ENCODE results near the gene ATF4. TPM values are rescaled to one million over a fixed set of nuclear protein-coding genes. Genes with fewer than 3 reads are reported as not detected.

The ATF4 gene
- polyA plus RNA-seq, 1 donor from 2014 or later = 394 TPM

DNA sequence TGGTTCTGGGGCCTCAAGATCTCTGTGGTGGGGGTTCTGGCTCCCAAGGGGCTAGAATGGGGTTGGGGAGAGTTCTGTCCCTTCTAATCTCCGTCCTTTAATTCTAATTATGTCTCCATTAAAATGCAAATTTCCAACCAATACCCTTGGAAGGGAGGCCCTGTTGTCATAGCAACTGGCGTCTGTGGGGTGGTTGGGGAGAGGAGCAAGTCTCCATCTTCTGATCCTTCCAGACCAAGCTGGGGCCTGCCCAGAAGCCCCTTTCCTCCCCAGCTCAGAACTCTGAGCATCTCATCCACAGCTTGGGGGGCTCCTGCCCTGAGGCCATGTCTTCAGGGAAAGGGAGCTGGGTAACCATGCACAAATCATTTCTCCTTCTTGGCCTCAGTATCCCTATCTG, 17.6 kb downstream of the ATF4 start:
- Histone ChIP-seq H3F3A (ENCODE audit: insufficient read depth, low read length, poor library complexity, severe bottlenecking) (no peaks in the 10 kb centered on the region), H3K9ac (ENCODE audit: low read length) (no peak overlapping the region), H3K27ac (ENCODE audit: low read length) (no peak overlapping the region), H2AFZ (ENCODE audit: low read depth, low read length) (no peak overlapping the region), H3K27me3 (ENCODE audit: insufficient read depth, low read depth, low read length) (no peaks in the 10 kb centered on the region), H3K9me2 (ENCODE audit: insufficient read depth, low read length) (no peaks in the 10 kb centered on the region), H3K4me2 (ENCODE audit: low read length) (no peak overlapping the region), H3K79me2 (replicated peaks; ENCODE audit: insufficient read depth, low read length) (no peaks in the 10 kb centered on the region), H3K36me3 (ENCODE audit: insufficient read depth, low read length) (no peaks in the 10 kb centered on the region), H4K20me1 (ENCODE audit: insufficient read depth) (no peaks in the 10 kb centered on the region), H3K4me3 (ENCODE audit: low read length) (no peak overlapping the region), H3K9me3 (ENCODE audit: low read length) (no peaks in the 10 kb centered on the region)
- TF ChIP-seq POLR2AphosphoS5 (IDR thresholded peaks at IDR 0.05) = no peak
- no peak for TF ChIP-seq CTCF (IDR thresholded peaks at IDR 0.05; ENCODE audit: poor library complexity, severe bottlenecking)
- no peak for TF ChIP-seq RAD21 (conservative IDR thresholded peaks at IDR 0.05)
- TF ChIP-seq EP300 (conservative IDR thresholded peaks at IDR 0.05; ENCODE audit: poor library complexity, severe bottlenecking) = no peak
- no peak for TF ChIP-seq EZH2 (IDR thresholded peaks at IDR 0.05; ENCODE audit: borderline replicate concordance, insufficient read depth, low read length, poor library complexity, severe bottlenecking)
- no peak for TF ChIP-seq TAF1 (IDR thresholded peaks at IDR 0.05; ENCODE audit: low read depth)
- no peak for TF ChIP-seq MXI1 (conservative IDR thresholded peaks at IDR 0.05; ENCODE audit: poor library complexity, severe bottlenecking)
- TF ChIP-seq, protein P1, sequence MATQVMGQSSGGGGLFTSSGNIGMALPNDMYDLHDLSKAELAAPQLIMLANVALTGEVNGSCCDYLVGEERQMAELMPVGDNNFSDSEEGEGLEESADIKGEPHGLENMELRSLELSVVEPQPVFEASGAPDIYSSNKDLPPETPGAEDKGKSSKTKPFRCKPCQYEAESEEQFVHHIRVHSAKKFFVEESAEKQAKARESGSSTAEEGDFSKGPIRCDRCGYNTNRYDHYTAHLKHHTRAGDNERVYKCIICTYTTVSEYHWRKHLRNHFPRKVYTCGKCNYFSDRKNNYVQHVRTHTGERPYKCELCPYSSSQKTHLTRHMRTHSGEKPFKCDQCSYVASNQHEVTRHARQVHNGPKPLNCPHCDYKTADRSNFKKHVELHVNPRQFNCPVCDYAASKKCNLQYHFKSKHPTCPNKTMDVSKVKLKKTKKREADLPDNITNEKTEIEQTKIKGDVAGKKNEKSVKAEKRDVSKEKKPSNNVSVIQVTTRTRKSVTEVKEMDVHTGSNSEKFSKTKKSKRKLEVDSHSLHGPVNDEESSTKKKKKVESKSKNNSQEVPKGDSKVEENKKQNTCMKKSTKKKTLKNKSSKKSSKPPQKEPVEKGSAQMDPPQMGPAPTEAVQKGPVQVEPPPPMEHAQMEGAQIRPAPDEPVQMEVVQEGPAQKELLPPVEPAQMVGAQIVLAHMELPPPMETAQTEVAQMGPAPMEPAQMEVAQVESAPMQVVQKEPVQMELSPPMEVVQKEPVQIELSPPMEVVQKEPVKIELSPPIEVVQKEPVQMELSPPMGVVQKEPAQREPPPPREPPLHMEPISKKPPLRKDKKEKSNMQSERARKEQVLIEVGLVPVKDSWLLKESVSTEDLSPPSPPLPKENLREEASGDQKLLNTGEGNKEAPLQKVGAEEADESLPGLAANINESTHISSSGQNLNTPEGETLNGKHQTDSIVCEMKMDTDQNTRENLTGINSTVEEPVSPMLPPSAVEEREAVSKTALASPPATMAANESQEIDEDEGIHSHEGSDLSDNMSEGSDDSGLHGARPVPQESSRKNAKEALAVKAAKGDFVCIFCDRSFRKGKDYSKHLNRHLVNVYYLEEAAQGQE (IDR thresholded peaks at IDR 0.05; ENCODE audit: borderline replicate concordance) = no peak
- TF ChIP-seq SMC3 (conservative IDR thresholded peaks at IDR 0.05; ENCODE audit: poor library complexity) = no peak

DNA sequence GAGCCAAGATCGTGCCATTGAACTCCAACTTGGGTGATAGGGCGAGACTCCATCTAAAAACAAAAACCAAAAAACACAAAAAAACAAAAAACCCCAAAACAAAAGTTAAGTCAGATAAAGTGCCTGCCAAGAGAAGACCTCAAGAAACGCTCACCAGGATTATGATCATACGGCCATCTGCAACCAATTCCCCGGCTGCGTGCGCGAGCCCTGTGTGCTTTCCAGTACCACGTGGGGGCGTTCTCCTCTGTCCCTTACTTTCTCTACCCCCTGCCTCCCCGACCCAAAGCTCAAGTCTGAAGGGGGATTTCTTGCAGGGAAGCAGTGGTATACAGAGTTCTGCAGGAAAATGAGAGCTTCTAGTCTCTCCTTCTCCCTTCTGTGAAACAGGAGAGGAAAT, 22.7 kb downstream of the ATF4 start:
- Histone ChIP-seq H3K27me3 (ENCODE audit: insufficient read depth, low read depth, low read length) (peaks cover 35% of the 10 kb centered on the region), H3K9me2 (ENCODE audit: insufficient read depth, low read length) (no peaks in the 10 kb centered on the region), H3K79me2 (replicated peaks; ENCODE audit: insufficient read depth, low read length) (no peaks in the 10 kb centered on the region), H3K36me3 (ENCODE audit: insufficient read depth, low read length) (no peaks in the 10 kb centered on the region), H3K9me3 (ENCODE audit: low read length) (no peaks in the 10 kb centered on the region), H3K4me2 (ENCODE audit: low read length) (no peak overlapping the region), H2AFZ (ENCODE audit: low read depth, low read length) (no peak overlapping the region), H3K27ac (ENCODE audit: low read length) (no peak overlapping the region), H3K9ac (ENCODE audit: low read length) (no peak overlapping the region), H3F3A (ENCODE audit: insufficient read depth, low read length, poor library complexity, severe bottlenecking) (no peaks in the 10 kb centered on the region), H3K4me3 (ENCODE audit: low read length) (no peak overlapping the region), H4K20me1 (ENCODE audit: insufficient read depth) (no peaks in the 10 kb centered on the region)
- TF ChIP-seq CTCF (IDR thresholded peaks at IDR 0.05; ENCODE audit: poor library complexity, severe bottlenecking) (peak; percentile 42), EZH2 (IDR thresholded peaks at IDR 0.05; ENCODE audit: borderline replicate concordance, insufficient read depth, low read length, poor library complexity, severe bottlenecking) (no peak), RAD21 (conservative IDR thresholded peaks at IDR 0.05) (peak; percentile 44), SMC3 (conservative IDR thresholded peaks at IDR 0.05; ENCODE audit: poor library complexity) (peak; percentile 58)
